Stimulated activated CD8-positive, alpha-beta memory T cell treated with anti-CD3 and anti-CD28 coated beads, Interleukin-15, amount 100 ng/mL, for 4 hours (primary cell): ENCODE results near the gene GABARAPL1.
A peak's percentile ranks its signal among the peaks of the same experiment; 100 is the strongest.
"Not testable (repeated sequence)": the region's sequence is repeated elsewhere in the genome, so short reads cannot be mapped to it uniquely, and the experiment has no call there.

Experiments used
- DNase-seq, 2 donors: peaks; one replicate each; pipeline ENCODE4 v3.0.0-alpha.2; 2020; ENCODE audit warnings: low read depth in 2 of 2

The GABARAPL1 gene

GRCh38 chr12:10212739-10213131 is at the start of gene GABARAPL1:
Gene GABARAPL1 (plus strand): TSS chr12:10212877. CDS start chr12:10213130, 253 bp downstream.
- DNase-seq = peak; percentile 58 to 59

GRCh38 chr12:10163084-10163483 is 49.6 kb upstream of the GABARAPL1 start:
- no peak for DNase-seq

- DNase-seq = no peak
Measured at GRCh38 chr12:10165421-10165820, 47.3 kb upstream of the GABARAPL1 start.

GRCh38 chr12:10167599-10167998 is 45.1 kb upstream of the GABARAPL1 start:
- DNase-seq = no peak

GRCh38 chr12:10169104-10169503 is 43.6 kb upstream of the GABARAPL1 start:
- no peak for DNase-seq

GRCh38 chr12:10170216-10170615 is 42.5 kb upstream of the GABARAPL1 start:
- no peak for DNase-seq

- DNase-seq = no peak
Measured at GRCh38 chr12:10171973-10172728, 40.5 kb upstream of the GABARAPL1 start, which contains the start of gene OLR1. Gene OLR1 (minus strand): TSS chr12:10172132. CDS start chr12:10172077, 55 bp downstream.

GRCh38 chr12:10174986-10175614 is 37.6 kb upstream of the GABARAPL1 start:
- DNase-seq = no peak

GRCh38 chr12:10175846-10176636 is 36.6 kb upstream of the GABARAPL1 start:
- no peak for DNase-seq

GRCh38 chr12:10178821-10179220 is 33.9 kb upstream of the GABARAPL1 start, which contains the start of gene TMEM52B:
Gene TMEM52B (plus strand): TSS chr12:10179032. CDS start chr12:10179575, 543 bp downstream.
- no peak for DNase-seq

GRCh38 chr12:10179776-10180181 is 32.9 kb upstream of the GABARAPL1 start:
- DNase-seq = no peak

GRCh38 chr12:10182354-10183049 is 30.2 kb upstream of the GABARAPL1 start:
- no peak for DNase-seq

GRCh38 chr12:10184261-10184843 is 28.3 kb upstream of the GABARAPL1 start:
- no peak for DNase-seq

- DNase-seq = no peak
Measured at GRCh38 chr12:10186299-10186698, 26.4 kb upstream of the GABARAPL1 start.

GRCh38 chr12:10186958-10187357 is 25.7 kb upstream of the GABARAPL1 start:
- not testable (repeated sequence) for DNase-seq

- DNase-seq = no peak
Measured at GRCh38 chr12:10189653-10190052, 23.0 kb upstream of the GABARAPL1 start.

- no peak for DNase-seq
Measured at GRCh38 chr12:10190558-10191388, 21.9 kb upstream of the GABARAPL1 start.

- DNase-seq = no peak
Measured at GRCh38 chr12:10191865-10192264, 20.8 kb upstream of the GABARAPL1 start.

GRCh38 chr12:10194160-10194670 is 18.5 kb upstream of the GABARAPL1 start:
- no peak for DNase-seq

- no peak for DNase-seq
Measured at GRCh38 chr12:10196210-10196609, 16.5 kb upstream of the GABARAPL1 start.
